ENCODE results near the gene TOMM7.
A peak's percentile ranks its signal among the peaks of the same experiment; 100 is the strongest.

Gene TOMM7

GRCh38 chr7:22826593-22826992 is 3.9 kb upstream of the TOMM7 start:
- DNase-seq (ENCODE audit: low read depth): no peak
- no peak overlapping the region for H3K4me3 ChIP-seq (ENCODE audit: control insufficient read depth, low read depth, low read length)
- TF ChIP-seq CTCF (IDR thresholded peaks at IDR 0.05; ENCODE audit: control insufficient read depth, insufficient read depth, low read depth, low read length, missing control alignments): no peak

- TF ChIP-seq CTCF (IDR thresholded peaks at IDR 0.05; ENCODE audit: control insufficient read depth, insufficient read depth, low read depth, low read length, missing control alignments): no peak
- DNase-seq (ENCODE audit: low read depth): no peak
- H3K4me3 ChIP-seq (ENCODE audit: control insufficient read depth, low read depth, low read length): no peak overlapping the region
Measured at GRCh38 chr7:22824760-22825159, 2.1 kb upstream of the TOMM7 start.

- peak overlapping the region; percentile 70 for H3K4me3 ChIP-seq (ENCODE audit: control insufficient read depth, low read depth, low read length)
- no peak for DNase-seq (ENCODE audit: low read depth)
- TF ChIP-seq CTCF (IDR thresholded peaks at IDR 0.05; ENCODE audit: control insufficient read depth, insufficient read depth, low read depth, low read length, missing control alignments): no peak
Measured at GRCh38 chr7:22823142-22823497, 471 bp upstream of the TOMM7 start.

- TF ChIP-seq CTCF (IDR thresholded peaks at IDR 0.05; ENCODE audit: control insufficient read depth, insufficient read depth, low read depth, low read length, missing control alignments): no peak
- DNase-seq (ENCODE audit: low read depth): no peak
Measured at GRCh38 chr7:22821702-22822485, 755 bp downstream of the TOMM7 start.

GRCh38 chr7:22819476-22819875 is 3.2 kb downstream of the TOMM7 start:
- no peak for TF ChIP-seq CTCF (IDR thresholded peaks at IDR 0.05; ENCODE audit: control insufficient read depth, insufficient read depth, low read depth, low read length, missing control alignments)
- no peak for DNase-seq (ENCODE audit: low read depth)
- no peak overlapping the region for H3K4me3 ChIP-seq (ENCODE audit: control insufficient read depth, low read depth, low read length)

More at GRCh38 chr7:22821702-22822485, 755 bp downstream of the TOMM7 start:
- H3K4me3 ChIP-seq (ENCODE audit: control insufficient read depth, low read depth, low read length): peak overlapping the region; percentile 70

GRCh38 chr7:22814261-22815208 is 8.1 kb downstream of the TOMM7 start:
- no peak for DNase-seq (ENCODE audit: low read depth)
- no peak overlapping the region for H3K4me3 ChIP-seq (ENCODE audit: control insufficient read depth, low read depth, low read length)
- TF ChIP-seq CTCF (IDR thresholded peaks at IDR 0.05; ENCODE audit: control insufficient read depth, insufficient read depth, low read depth, low read length, missing control alignments): no peak

Measured in AG09309 (cell line).